Lung (tissue), 12 donors: Measurements from ENCODE around the gene FAM222B. TPM values are rescaled to one million over a fixed set of nuclear protein-coding genes. Genes with fewer than 3 reads are reported as not detected.

ENCODE experiments used
- ATAC-seq: fragments of 200-7000 bp; cut with Tn5 transposase; one replicate; pipeline ENCODE4 v1.9.1; 2020; ENCODE audit warnings: moderate number of reproducible peaks; ENCODE audit not compliant: insufficient read depth, low FRiP score
- DNase-seq, 3 donors: peaks; one replicate each; pipeline ENCODE4 v3.0.0-alpha.2; 2013 to 2017
- H3K27ac ChIP-seq, 2 donors: one replicate each; pipeline ENCODE4 v1.5.1; 2013; ENCODE audit warnings: mild to moderate bottlenecking in 2 of 2, moderate library complexity in 2 of 2, control low read depth in 1 of 2, inconsistent platforms in 1 of 2, low read depth in 1 of 2, low read length in 1 of 2
- H3K27me3 ChIP-seq, 3 donors: one replicate each; pipeline ENCODE4 v1.5.1; 2013; ENCODE audit warnings: low read length in 2 of 3; ENCODE audit not compliant: control insufficient read depth in 3 of 3, insufficient read depth in 3 of 3
- H3K36me3 ChIP-seq, 4 donors: one replicate each; pipeline ENCODE4 v1.5.1; 2013; ENCODE audit warnings: low read length in 4 of 4, mild to moderate bottlenecking in 1 of 4, moderate library complexity in 1 of 4; ENCODE audit not compliant: control insufficient read depth in 4 of 4, insufficient read depth in 4 of 4
- H3K4me1 ChIP-seq, 5 donors: one replicate each; pipeline ENCODE4 v1.5.1; 2013; ENCODE audit warnings: low read length in 5 of 5, mild to moderate bottlenecking in 2 of 5, moderate library complexity in 1 of 5; ENCODE audit not compliant: control insufficient read depth in 5 of 5, insufficient read depth in 5 of 5
- H3K4me3 ChIP-seq: one replicate; pipeline ENCODE4 v1.5.1; 2013; ENCODE audit warnings: mild to moderate bottlenecking, control low read depth, moderate library complexity
- H3K9ac ChIP-seq, 2 donors: one replicate each; pipeline ENCODE4 v1.5.1; 2013; ENCODE audit warnings: low read length in 2 of 2, control low read depth in 1 of 2; ENCODE audit not compliant: insufficient read depth in 1 of 2
- H3K9me3 ChIP-seq, 4 donors: one replicate each; pipeline ENCODE4 v1.5.1; 2013; ENCODE audit warnings: low read length in 3 of 4, mild to moderate bottlenecking in 1 of 4, moderate library complexity in 1 of 4; ENCODE audit not compliant: control insufficient read depth in 4 of 4, insufficient read depth in 3 of 4
- WGBS, 2 donors: extraction: QIAGEN DNeasy Blood & Tissue Kit; methylation state at CpG; one replicate each; pipeline ENCODE4 v1.1.7; 2013; 5-methylcytosine and 5-hydroxymethylcytosine counted together
- polyA plus RNA-seq, 2 donors: library from polyadenylated mRNA; stranded (reverse); fragments of 200-250 nt; gene quantifications; one replicate each; pipeline ENCODE4 v1.2.1, GENCODE V29; 2013
- total RNA-seq, 2 donors: library from RNA; depleted of rRNA in 1 of 2; stranded (reverse); fragments of >200 nt in 1 of 2; gene quantifications; one replicate each; pipeline ENCODE4 v1.2.1, GENCODE V29; 2014 to 2021
- TF ChIP-seq, protein P1 (sequence below): IDR thresholded peaks from 2 replicates; pipeline ENCODE4 v1.5.1; 2012; ENCODE audit warnings: mild to moderate bottlenecking; ENCODE audit errors: control extremely low read depth, extremely low read depth
- donor health status: control.
- donor health status: control.
- donor health status: Bipolar disorder and iron deficiency.
- donor health status: healthy.
- donor health status: DM: yes; HTN: yes; CAD: no.

FAM222B gene
- total and polyA plus RNA-seq, 4 donors, result 8.3 to 17.7 (median 9.2) TPM

DNA sequence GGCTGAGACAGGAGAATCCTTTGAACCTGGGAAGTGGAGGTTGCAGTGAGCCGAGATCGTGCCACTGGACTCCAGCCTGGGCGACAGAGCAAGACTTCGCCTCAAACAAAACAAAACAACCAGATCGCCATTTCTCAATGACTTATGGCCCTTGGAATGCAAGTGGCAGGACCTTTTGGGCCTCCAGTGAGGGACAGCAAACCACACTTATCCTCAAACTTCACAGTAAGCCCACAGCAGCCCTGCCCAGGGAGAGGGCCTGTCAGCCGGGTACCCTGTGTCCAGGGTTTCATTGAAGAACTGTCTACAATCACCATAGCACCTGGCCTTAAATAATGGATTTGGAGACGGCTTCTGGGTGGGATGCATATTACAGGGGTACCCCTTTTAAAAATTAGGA lies 87.1 kb downstream of the FAM222B start:
- Histone ChIP-seq H3K4me1 (peaks cover 0 to 6% (median 4%) of the 10 kb centered on the region in 5 donors), H3K9ac (no peak overlapping the region), H3K4me3 (no peak overlapping the region), H3K27ac (no peak overlapping the region), H3K9me3 (no peaks in the 10 kb centered on the region), H3K27me3 (no peaks in the 10 kb centered on the region), H3K36me3 (peaks cover 0 to 27% (median 15%) of the 10 kb centered on the region in 4 donors)
- WGBS, 2 donors, result 87 to 92% methylated on average over 7 of the region's 7 CpGs
- ATAC-seq (no peak), DNase-seq (no peak)
- TF ChIP-seq, protein P1, sequence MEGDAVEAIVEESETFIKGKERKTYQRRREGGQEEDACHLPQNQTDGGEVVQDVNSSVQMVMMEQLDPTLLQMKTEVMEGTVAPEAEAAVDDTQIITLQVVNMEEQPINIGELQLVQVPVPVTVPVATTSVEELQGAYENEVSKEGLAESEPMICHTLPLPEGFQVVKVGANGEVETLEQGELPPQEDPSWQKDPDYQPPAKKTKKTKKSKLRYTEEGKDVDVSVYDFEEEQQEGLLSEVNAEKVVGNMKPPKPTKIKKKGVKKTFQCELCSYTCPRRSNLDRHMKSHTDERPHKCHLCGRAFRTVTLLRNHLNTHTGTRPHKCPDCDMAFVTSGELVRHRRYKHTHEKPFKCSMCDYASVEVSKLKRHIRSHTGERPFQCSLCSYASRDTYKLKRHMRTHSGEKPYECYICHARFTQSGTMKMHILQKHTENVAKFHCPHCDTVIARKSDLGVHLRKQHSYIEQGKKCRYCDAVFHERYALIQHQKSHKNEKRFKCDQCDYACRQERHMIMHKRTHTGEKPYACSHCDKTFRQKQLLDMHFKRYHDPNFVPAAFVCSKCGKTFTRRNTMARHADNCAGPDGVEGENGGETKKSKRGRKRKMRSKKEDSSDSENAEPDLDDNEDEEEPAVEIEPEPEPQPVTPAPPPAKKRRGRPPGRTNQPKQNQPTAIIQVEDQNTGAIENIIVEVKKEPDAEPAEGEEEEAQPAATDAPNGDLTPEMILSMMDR, result no peak

GRCh38 chr17:28751600-28752366 lies 90.8 kb downstream of the FAM222B start:
- Histone ChIP-seq H3K9me3 (no peaks in the 10 kb centered on the region), H3K4me3 (no peak overlapping the region), H3K27ac (no peak overlapping the region), H3K27me3 (no peaks in the 10 kb centered on the region), H3K9ac (no peak overlapping the region), H3K4me1 (peaks cover 0 to 27% (median 9%) of the 10 kb centered on the region in 5 donors), H3K36me3 (peaks cover 0 to 41% (median 26%) of the 10 kb centered on the region in 4 donors)
- TF ChIP-seq, protein P1, result no peak
- ATAC-seq (no peak), DNase-seq (no peak)
- 95% methylated on average over 10 of the region's 10 CpGs for WGBS, 2 donors

DNA sequence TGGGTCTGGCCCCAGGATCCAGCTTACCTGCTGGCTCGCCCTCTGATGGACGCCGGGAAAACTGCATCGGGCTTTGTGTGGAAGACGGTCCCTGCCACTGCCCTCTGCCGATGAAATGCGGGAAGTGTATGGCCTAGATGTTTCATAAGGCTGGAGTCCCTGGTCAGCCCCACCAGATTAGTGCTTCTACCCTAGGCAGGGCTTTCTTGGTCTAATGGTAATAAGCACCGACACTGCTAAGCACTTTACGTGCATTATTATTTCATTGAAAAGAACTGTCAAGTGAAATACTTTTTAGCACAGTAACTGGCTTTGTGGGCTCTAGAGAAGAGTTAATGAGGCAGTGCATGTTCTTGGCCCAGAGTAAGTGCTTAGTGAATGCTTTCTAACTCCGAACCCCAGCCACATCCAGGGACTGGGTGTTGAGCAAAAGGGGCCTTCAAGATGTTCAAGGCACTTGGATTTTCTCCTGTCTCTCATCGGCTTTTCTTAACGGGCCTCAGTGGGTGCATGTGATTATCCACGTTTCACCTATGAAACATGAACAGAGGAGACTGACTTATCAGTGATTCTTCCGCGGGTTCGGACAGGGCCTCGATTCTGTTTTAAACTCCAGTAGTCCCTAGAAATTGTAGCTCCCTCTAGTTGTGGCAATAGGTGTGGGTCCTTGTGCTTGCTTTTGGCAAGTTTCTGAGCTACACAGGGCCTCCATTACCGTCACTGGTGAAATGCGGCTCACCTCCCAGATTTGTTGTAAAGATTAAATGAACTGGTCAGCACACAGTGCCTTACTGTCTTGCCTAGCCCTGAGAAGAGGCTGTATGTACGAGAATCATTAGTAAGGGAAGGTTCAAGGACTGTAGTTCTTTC lies 92.2 kb downstream of the FAM222B start:
- Histone ChIP-seq H3K4me1 (peaks cover 0 to 37% (median 16%) of the 10 kb centered on the region in 5 donors), H3K4me3 (no peak overlapping the region), H3K27ac (no peak overlapping the region), H3K9me3 (no peaks in the 10 kb centered on the region), H3K36me3 (peaks cover 0 to 44% (median 25%) of the 10 kb centered on the region in 4 donors), H3K9ac (peak overlapping the region in 1 of 2 donors; percentile 2), H3K27me3 (no peaks in the 10 kb centered on the region)
- WGBS, 2 donors, result 39 to 45% methylated on average over 20 of the region's 20 CpGs
- ATAC-seq (peak; percentile 75), DNase-seq (peak; percentile 92 to 94 (median 93))
- TF ChIP-seq, protein P1, result peak; percentile 100
